Activated naive CD4-positive, alpha-beta T cell treated with anti-CD3 and anti-CD28 coated beads, Interleukin-2, amount 10 ng/mL, durations not matched to agents 5 hours and 36 hours (primary cell): ENCODE data around the gene GVQW3. TPM values are rescaled to one million over a fixed set of nuclear protein-coding genes. Genes with fewer than 3 reads are reported as not detected.

Experiments
- total RNA-seq, 2 experiments: library from RNA; stranded (reverse); gene quantifications; one replicate each; pipeline ENCODE4 v1.2.3, GENCODE V29; 2021

Gene GVQW3
- 1 to 10 TPM; 3.4 to 3.6 TPM for total RNA-seq

DNA sequence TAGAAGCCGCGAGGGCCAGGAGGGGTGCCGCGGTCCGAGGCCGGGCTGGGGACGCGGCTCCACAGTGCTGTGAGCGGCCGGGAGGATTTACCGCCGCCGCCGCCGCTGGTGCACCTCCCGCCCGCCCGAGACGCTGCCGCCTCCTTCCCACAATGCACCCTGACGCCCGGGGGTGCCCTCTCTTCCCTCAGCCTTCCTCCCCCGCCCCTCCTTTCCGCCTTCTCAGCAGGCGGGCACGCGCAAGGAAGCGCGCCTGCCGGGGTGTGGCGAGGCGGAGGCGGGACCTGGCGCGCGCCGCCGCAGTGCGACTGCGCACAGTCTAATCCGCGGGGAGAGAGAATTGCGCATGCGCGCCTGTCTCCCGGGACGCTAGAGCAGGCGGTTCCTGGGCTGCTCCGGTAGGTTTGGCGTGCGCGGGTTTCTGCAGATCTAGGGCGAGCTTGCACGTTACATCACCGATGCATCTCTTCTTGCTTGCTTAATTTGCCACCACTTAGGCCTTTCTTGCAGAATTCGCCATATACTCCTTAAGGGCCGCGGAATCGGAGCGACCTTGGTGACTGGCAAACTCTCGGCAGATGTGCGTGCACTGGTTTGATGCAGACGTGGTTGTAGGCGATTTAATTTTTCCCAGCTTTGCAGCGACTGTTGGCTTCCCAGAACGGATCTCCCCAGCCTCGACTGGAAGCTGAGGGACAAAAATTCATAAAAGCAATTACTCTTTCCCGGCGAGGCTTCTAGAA, at the start of gene GVQW3, which contains the start of gene THAP12:
Gene GVQW3 (plus strand): TSS at position 347 of the 743 bp plus-strand sequence. CDS start 506 bp downstream, outside the sequence.
Gene THAP12 (minus strand): TSS at position 156 of the 743 bp plus-strand sequence. CDS start 296 bp downstream, outside the sequence.

DNA sequence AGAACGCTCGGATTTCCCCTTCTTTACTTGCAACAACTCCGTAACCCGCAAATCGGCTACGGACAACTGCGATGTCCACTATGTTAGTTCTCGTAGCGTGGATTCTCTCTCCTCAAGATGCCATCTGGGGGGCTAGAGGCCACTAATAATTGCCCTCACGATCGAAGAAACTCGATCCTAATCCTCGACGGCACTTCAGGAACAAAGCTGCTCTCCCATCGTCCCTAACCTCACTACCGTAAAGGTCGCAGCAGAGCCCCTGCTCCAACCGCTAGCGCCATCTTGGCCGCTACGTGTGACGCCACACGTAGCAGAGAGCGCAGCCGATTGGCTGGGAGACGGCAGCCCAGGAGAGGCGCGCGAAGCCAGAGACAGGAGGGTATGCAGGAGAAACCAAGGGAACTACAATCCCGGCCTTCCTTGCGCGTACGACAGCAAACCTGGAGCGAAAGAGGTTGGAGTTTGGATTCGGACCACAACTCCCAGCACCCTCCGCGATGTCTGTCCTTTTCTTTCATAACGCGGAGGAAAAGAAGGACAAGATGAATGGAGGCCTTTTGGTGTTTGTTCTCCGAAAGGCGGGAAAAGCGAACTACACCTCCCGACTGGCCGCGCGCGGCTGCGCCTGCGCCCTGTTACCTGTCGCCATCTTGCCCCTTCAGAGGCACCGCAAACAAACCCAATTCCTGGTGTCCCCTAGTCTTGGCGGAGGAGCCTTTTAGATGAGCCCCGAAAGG, 63.4 kb downstream of the GVQW3 start, which contains the start of gene EMSY:
Gene EMSY (plus strand): TSS at position 635 of the 737 bp plus-strand sequence. CDS start 1,921 bp downstream, outside the sequence.

Other genes starting within 250 kb of the GVQW3 start
- gene WNT11, start 174.8 kb upstream of the GVQW3 start, total RNA-seq: not detected
- gene THAP12, start 191 bp upstream of the GVQW3 start, total RNA-seq: 10 to 100 TPM; 53.0 to 55.8 TPM
- 10 to 100 TPM; 26.9 to 29.4 TPM for gene EMSY, start 63.7 kb downstream of the GVQW3 start, total RNA-seq